IPS-18c (cell line): ENCODE measurements around the gene MGMT.

ENCODE experiments used
- H3K4me3 ChIP-seq: 2 replicates; pipeline ENCODE4 v1.7.0; 2013; ENCODE audit warnings: low read depth, mild to moderate bottlenecking, low read length, moderate library complexity; ENCODE audit not compliant: insufficient read depth
- H3K9me3 ChIP-seq: one replicate; pipeline ENCODE4 v1.6.1; 2013; ENCODE audit warnings: mild to moderate bottlenecking, low read length, moderate library complexity; ENCODE audit not compliant: control insufficient read depth, insufficient read depth

The MGMT gene

DNA sequence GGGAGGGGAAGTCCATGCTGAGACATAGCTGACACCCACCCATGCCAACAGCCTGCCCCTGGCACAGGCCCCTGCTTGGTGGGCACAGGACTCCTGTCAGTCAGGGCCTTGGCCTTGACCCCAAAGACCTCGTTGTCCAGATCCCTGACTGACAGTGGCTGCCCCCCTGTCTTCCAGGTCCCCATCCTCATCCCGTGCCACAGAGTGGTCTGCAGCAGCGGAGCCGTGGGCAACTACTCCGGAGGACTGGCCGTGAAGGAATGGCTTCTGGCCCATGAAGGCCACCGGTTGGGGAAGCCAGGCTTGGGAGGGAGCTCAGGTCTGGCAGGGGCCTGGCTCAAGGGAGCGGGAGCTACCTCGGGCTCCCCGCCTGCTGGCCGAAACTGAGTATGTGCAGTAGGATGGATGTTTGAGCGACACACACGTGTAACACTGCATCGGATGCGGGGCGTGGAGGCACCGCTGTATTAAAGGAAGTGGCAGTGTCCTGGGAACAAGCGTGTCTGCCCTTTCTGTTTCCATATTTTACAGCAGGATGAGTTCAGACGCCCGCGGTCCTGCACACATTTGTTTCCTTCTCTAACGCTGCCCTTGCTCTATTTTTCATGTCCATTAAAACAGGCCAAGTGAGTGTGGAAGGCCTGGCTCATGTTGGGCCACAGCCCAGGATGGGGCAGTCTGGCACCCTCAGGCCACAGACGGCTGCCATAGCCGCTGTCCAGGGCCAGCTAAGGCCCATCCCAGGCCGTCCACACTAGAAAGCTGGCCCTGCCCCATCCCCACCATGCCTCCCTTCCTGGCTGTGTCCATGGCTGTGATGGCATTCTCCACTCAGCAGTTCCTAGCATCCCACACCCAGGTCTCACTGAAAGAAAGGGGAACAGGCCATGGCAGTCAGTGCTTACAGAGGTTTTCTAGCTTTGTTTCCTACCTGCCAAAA lies 299.8 kb downstream of the MGMT start:
- Histone ChIP-seq H3K4me3 (no peak overlapping the region), H3K9me3 (peaks cover 1% of the 10 kb centered on the region)

DNA sequence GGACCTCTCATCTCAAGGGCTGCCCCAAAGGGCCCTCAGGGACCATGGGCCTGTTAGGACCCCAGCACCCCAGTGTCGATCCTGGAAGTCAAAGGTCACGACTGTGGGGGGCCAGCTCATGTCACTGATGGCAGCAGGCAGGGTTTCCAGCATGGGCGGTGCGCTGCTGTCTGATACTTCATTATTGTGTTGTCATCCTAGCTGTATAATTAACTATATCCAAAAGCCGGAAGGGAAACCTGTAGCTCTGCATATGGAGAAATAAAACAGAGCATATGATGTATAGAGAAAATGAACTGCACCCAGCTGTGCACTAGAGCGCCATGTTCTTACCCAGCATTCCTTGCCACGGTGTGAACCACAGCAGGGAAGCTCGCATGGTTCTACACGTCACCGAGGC lies 300.7 kb downstream of the MGMT start:
- no peak overlapping the region for H3K4me3 ChIP-seq

DNA sequence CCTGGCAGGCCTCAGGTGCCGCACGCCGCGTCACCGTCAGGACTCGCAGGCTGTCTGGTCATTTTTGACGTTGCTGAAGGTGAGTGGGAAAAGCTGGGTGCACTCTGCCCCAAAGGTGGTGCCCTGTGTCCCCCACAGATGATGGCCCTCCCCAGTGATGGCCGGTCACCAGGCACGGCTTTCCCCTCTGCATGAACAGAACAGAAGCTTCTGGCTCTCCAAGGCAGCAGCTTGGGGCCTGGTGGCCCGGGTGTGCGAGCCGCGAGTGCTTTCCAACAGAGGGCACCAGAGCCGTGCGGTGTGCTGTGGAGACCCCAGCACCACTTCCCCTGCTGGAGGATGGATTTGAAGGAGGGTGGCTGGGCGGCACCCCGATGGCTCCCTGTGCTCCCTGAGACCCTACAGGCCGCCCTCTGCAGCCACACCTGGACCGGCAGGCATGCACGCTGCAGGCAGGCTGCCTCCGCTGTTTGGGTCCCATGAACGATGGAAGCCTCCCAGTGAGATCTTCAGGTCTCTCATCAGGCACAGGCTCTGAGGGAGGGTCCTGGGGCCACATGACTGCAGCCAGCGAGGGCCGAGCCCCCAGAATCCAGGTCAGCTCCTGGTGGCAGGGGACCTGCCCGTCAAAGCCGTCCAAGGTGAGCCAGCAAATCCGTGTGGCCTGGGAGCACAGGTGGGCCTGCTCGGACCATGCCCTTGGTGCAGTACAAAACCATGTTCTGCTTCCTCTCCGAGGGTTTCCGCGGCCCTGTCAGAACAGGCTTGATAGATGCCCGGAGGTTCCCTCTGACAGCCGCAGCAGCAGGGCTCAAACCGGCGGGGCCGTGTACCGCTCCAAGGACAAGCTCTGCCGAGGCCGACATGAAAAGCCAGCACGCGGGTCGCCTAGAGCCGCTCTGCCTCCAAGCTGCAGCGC lies 301.7 kb downstream of the MGMT start:
- Histone ChIP-seq H3K4me3 (no peak overlapping the region), H3K9me3 (peaks cover 2% of the 10 kb centered on the region)

More for the DNA sequence above, 300.7 kb downstream of the MGMT start:
- peaks cover 2% of the 10 kb centered on the region for H3K9me3 ChIP-seq

GRCh38 chr10:129769381-129770116 lies 302.5 kb downstream of the MGMT start:
- Histone ChIP-seq H3K9me3 (peaks cover 2% of the 10 kb centered on the region), H3K4me3 (no peak overlapping the region)

DNA sequence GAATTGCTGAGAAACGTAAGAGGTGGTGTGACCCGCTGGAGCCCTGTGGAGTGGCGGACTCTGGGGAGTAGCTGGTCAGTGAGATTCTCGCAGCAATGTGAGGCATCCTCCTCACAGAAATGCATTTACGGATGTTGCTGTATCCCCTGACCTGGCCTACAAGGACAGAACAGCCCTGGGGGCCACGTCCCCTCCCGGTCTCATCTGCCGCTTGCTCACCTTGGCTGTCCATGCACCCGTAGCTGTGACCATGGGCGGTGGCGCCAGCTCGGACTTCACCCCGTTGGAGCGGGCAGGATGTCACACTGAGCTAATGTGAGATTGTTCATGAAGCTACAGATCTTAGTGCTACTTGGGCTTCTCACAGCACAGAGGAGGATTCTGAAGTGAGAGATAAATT lies 303.2 kb downstream of the MGMT start:
- Histone ChIP-seq H3K9me3 (peaks cover 2% of the 10 kb centered on the region), H3K4me3 (no peak overlapping the region)

GRCh38 chr10:129771024-129771423 lies 304.0 kb downstream of the MGMT start:
- peaks cover 4% of the 10 kb centered on the region for H3K9me3 ChIP-seq
- H3K4me3 ChIP-seq, result no peak overlapping the region

GRCh38 chr10:129771576-129771975 lies 304.5 kb downstream of the MGMT start:
- Histone ChIP-seq H3K4me3 (no peak overlapping the region), H3K9me3 (peaks cover 4% of the 10 kb centered on the region)

DNA sequence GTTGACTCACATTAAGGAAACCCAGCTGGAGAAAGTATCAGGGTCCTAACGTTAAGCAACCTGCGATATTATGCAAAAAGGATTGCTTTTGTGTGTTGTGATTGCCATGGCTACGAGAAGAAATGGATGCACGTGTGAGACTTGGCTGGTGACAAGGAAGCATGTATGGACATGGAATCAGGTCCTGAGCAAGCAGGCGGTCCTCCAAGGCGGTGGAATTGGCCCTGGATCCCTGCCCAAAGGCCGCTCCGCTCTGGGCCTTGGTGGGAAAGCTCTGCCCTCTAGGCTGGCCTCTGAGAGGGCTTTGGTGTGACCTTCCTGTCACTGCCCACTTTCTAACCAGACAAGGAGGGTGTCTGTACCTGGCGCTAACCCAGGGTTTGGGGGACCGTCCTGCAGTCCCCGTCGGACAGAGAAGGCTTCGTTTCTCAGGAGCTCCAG lies 305.0 kb downstream of the MGMT start:
- H3K4me3 ChIP-seq, result no peak overlapping the region
- H3K9me3 ChIP-seq, result peaks cover 4% of the 10 kb centered on the region

- H3K9me3 ChIP-seq, result peaks cover 4% of the 10 kb centered on the region
- no peak overlapping the region for H3K4me3 ChIP-seq
Observed at GRCh38 chr10:129772468-129773358, 305.7 kb downstream of the MGMT start.

GRCh38 chr10:129773359-129773990 lies 306.4 kb downstream of the MGMT start:
- H3K4me3 ChIP-seq, result no peak overlapping the region
- H3K9me3 ChIP-seq, result peaks cover 4% of the 10 kb centered on the region

- Histone ChIP-seq H3K4me3 (no peak overlapping the region), H3K9me3 (peaks cover 4% of the 10 kb centered on the region)
Observed at GRCh38 chr10:129774082-129774735, 307.2 kb downstream of the MGMT start.

DNA sequence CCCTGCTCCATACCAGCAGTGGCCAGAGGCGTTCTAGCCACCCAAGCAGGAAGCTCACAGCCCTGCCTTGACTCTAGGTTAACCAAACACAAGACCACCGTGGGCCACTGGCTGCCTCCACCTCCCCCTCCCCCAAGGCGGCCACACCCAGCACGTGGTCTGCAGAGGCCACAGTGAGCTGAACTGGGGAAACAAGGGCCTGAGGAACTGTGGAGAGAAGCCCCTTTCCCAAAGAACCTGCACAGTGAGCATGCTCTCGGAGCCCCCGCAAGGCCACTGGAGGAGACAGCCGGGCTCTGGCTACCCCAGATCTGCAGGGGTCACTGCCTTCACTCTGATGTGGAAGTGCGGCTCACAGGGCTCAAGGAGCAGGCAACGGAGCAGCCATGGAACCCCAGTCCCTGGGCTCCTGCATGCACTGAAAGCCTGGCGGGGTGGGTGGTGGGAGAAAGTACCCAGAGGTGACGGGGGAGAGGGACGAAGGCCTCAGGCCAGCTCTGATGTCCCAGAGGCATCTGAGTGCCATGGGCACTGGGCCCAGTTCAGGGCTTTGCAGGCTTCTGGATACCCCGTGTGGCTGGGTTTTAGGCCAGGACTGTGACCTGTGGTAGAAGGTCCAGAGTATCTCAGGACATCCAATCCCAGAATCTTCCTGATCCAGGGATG lies 307.8 kb downstream of the MGMT start:
- no peak overlapping the region for H3K4me3 ChIP-seq
- peaks cover 4% of the 10 kb centered on the region for H3K9me3 ChIP-seq

- no peak overlapping the region for H3K4me3 ChIP-seq
- peaks cover 4% of the 10 kb centered on the region for H3K9me3 ChIP-seq
Observed at GRCh38 chr10:129775681-129776080, 308.6 kb downstream of the MGMT start.

- Histone ChIP-seq H3K4me3 (no peak overlapping the region), H3K9me3 (peaks cover 2% of the 10 kb centered on the region)
Observed at GRCh38 chr10:129777687-129778086, 310.6 kb downstream of the MGMT start.

- no peak overlapping the region for H3K4me3 ChIP-seq
- peaks cover 2% of the 10 kb centered on the region for H3K9me3 ChIP-seq
Observed at GRCh38 chr10:129778571-129778970, 311.5 kb downstream of the MGMT start.
